ENCODE data around the gene BRAT1. TPM values are rescaled to one million over a fixed set of nuclear protein-coding genes. Genes with fewer than 3 reads are reported as not detected.
A peak's percentile ranks its signal among the peaks of the same experiment; 100 is the strongest.

The BRAT1 gene
- total RNA-seq, 1 donor from 2014 or later, result 19.7 TPM

GRCh38 chr7:2603044-2603965 lies 48.0 kb upstream of the BRAT1 start:
- Histone ChIP-seq H3K36me3 (ENCODE audit: insufficient read depth, low read length) (no peaks in the 10 kb centered on the region), H2AFZ (ENCODE audit: low read depth, low read length) (no peak overlapping the region), H3K4me1 (ENCODE audit: insufficient read depth, low read length) (no peaks in the 10 kb centered on the region), H4K20me1 (ENCODE audit: insufficient read depth, low read length) (no peaks in the 10 kb centered on the region), H3K4me2 (ENCODE audit: low read length) (no peak overlapping the region), H3K4me3 (ENCODE audit: insufficient read depth, low read depth, low read length) (no peak overlapping the region), H3K27me3 (ENCODE audit: insufficient read depth, low read length) (no peaks in the 10 kb centered on the region), H3K79me2 (ENCODE audit: insufficient read depth, low read length) (no peaks in the 10 kb centered on the region), H3K9ac (ENCODE audit: low read length) (no peak overlapping the region), H3K27ac (ENCODE audit: low read depth, low read length) (no peak overlapping the region), H3K9me3 (ENCODE audit: insufficient read depth, low read depth, low read length) (no peaks in the 10 kb centered on the region)
- Mint-ChIP-seq H3K4me1 (ENCODE audit: low read depth, unreplicated experiment) (peaks cover 4% of the 10 kb centered on the region), H3K9me3 (ENCODE audit: unreplicated experiment) (no peaks in the 10 kb centered on the region), H3K27ac (ENCODE audit: unreplicated experiment) (no peak overlapping the region), H3K4me3 (ENCODE audit: unreplicated experiment) (peak overlapping the region; percentile 27), H3K36me3 (ENCODE audit: low read depth, unreplicated experiment) (peaks cover 20% of the 10 kb centered on the region), H3K27me3 (ENCODE audit: low read depth, unreplicated experiment) (peaks cover 3% of the 10 kb centered on the region)
- DNase-seq (ENCODE audit: low read depth) (no peak), FAIRE-seq (no peak)
- TF ChIP-seq EZH2 (IDR thresholded peaks at IDR 0.05; ENCODE audit: insufficient read depth, low read length), result no peak
- TF ChIP-seq, protein P1, sequence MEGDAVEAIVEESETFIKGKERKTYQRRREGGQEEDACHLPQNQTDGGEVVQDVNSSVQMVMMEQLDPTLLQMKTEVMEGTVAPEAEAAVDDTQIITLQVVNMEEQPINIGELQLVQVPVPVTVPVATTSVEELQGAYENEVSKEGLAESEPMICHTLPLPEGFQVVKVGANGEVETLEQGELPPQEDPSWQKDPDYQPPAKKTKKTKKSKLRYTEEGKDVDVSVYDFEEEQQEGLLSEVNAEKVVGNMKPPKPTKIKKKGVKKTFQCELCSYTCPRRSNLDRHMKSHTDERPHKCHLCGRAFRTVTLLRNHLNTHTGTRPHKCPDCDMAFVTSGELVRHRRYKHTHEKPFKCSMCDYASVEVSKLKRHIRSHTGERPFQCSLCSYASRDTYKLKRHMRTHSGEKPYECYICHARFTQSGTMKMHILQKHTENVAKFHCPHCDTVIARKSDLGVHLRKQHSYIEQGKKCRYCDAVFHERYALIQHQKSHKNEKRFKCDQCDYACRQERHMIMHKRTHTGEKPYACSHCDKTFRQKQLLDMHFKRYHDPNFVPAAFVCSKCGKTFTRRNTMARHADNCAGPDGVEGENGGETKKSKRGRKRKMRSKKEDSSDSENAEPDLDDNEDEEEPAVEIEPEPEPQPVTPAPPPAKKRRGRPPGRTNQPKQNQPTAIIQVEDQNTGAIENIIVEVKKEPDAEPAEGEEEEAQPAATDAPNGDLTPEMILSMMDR (IDR thresholded peaks at IDR 0.05; ENCODE audit: insufficient read depth, low read depth, low read length), result no peak

DNA sequence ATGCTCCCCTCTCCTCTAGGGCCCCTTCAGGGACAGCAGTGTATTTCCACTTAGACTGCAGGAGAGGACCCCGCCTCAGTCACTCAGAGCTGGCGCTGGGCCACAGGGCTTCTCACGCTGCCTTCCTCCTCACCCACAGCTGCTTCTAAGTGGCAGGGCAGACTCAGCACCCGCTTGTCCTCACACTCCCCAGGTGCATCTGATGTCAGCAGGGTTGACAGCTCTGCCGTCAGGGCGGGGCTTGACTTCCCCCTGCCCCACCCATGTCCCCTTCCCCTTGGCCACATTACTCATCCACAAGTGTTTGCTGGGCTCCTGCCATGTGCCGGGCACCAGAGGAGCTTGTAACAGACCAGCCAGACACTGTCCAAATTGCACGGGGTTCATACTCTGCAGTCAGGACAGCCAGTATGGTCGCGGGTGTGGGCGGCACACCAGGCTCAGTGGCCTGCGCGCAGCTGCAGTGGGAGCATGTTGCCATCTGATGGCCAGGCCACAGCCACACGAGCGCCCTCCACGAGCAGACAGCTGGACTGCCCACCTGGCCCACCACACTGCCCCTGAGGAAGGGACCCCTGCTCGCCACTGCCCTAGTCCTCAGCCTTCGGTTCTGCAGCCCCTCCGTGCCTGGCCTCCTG lies 47.2 kb upstream of the BRAT1 start:
- Histone ChIP-seq H4K20me1 (ENCODE audit: insufficient read depth, low read length) (no peaks in the 10 kb centered on the region), H3K4me1 (ENCODE audit: insufficient read depth, low read length) (no peaks in the 10 kb centered on the region), H3K36me3 (ENCODE audit: insufficient read depth, low read length) (no peaks in the 10 kb centered on the region), H3K4me3 (ENCODE audit: insufficient read depth, low read depth, low read length) (no peak overlapping the region), H3K79me2 (ENCODE audit: insufficient read depth, low read length) (no peaks in the 10 kb centered on the region), H2AFZ (ENCODE audit: low read depth, low read length) (no peak overlapping the region), H3K4me2 (ENCODE audit: low read length) (no peak overlapping the region), H3K9me3 (ENCODE audit: insufficient read depth, low read depth, low read length) (no peaks in the 10 kb centered on the region), H3K27me3 (ENCODE audit: insufficient read depth, low read length) (no peaks in the 10 kb centered on the region), H3K9ac (ENCODE audit: low read length) (no peak overlapping the region), H3K27ac (ENCODE audit: low read depth, low read length) (no peak overlapping the region)
- Mint-ChIP-seq H3K4me1 (ENCODE audit: low read depth, unreplicated experiment) (no peaks in the 10 kb centered on the region), H3K27ac (ENCODE audit: unreplicated experiment) (no peak overlapping the region), H3K4me3 (ENCODE audit: unreplicated experiment) (no peak overlapping the region), H3K27me3 (ENCODE audit: low read depth, unreplicated experiment) (peaks cover 3% of the 10 kb centered on the region), H3K9me3 (ENCODE audit: unreplicated experiment) (no peaks in the 10 kb centered on the region), H3K36me3 (ENCODE audit: low read depth, unreplicated experiment) (peaks cover 22% of the 10 kb centered on the region)
- no peak for TF ChIP-seq EZH2 (IDR thresholded peaks at IDR 0.05; ENCODE audit: insufficient read depth, low read length)
- TF ChIP-seq, protein P1 (IDR thresholded peaks at IDR 0.05; ENCODE audit: insufficient read depth, low read depth, low read length), result no peak
- FAIRE-seq (no peak), DNase-seq (ENCODE audit: low read depth) (no peak)

Data from astrocyte (in vitro differentiated cells and primary cell).